ENCODE results near the gene SLC9A8.

SLC9A8 gene

DNA sequence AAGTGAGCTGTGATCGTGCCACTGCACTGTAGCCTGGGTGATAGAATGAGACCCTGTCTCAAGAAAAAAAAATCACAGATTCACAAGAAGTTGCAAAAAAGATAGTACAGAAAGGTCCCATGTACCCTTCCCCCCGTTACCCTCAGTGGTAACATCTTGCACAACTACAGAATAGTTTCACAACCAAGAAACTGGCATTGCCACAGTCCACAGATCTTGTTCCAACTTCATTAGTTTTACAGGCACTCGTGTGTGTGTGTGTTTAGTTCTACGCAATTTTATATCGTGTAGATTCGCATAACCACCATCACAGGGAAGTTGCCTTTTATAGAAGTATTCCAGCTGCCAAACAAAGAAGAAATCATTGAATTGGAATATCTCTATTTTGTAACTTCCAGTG lies 83.6 kb downstream of the SLC9A8 start:
- DNase-seq = no peak

- no peak for DNase-seq
These were observed 87.1 kb downstream of the SLC9A8 start for GRCh38 chr20:49899541-49900383.

- DNase-seq = no peak
These were observed 89.0 kb downstream of the SLC9A8 start for GRCh38 chr20:49901588-49901987.

GRCh38 chr20:49904440-49905214 lies 92.0 kb downstream of the SLC9A8 start:
- no peak for DNase-seq

DNA sequence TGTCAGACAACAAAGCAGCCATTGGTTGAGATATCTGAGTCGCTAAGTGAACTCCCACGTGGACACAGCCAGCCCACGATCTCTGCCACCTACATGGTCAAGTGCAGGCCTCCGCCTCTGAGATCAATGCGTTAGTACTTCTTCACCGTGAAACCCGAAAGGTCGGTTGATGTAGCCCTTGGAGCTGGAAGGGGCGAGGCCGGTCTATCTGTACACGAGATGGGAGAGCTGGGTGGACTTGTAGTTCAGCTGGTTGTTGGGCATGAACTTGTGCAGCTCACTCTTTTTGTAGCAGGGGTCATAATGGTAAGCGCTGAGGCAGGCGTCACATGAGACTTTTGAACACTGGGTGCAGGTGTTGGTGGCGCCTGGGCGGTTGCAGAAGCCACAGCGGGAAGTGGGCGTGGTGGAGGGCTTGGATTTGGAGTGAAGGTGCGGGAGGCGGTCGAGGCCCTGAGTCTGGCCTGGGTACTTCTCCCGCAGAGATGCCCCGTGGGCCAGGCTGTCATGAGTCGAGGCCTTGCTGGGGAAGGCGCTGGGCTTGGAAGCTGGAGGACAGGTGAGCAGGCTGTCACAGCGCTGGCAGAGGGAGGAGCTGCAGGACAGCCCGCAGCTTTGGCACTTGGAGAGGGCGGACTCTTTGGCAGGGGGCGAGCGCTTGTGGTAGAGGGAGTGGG lies 92.9 kb downstream of the SLC9A8 start:
- no peak for DNase-seq

DNA sequence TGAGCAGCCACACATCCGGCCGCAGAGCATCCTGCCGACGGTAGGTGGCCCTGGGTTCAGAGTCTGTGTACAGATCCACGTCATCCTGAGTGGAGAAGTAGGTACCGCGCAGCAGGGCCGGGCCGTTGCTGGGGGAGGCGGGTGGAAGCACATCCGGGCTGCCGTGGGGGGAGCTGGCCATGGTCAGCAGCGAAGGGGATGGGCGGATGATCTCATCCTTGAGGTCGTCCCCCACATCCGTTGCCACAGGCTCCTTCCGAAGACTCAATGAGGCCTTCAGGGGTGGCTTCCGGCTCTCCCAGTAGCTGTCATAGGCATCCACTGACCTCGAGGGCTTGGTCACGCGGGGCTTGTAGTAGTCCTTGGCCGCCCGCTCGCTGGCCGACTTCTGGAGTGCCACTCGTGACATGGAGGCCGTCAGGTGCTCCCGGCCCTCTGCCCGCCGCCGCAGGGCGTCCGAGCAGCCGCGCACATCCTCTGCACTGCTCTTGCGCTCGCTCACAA lies 93.5 kb downstream of the SLC9A8 start:
- no peak for DNase-seq

DNA sequence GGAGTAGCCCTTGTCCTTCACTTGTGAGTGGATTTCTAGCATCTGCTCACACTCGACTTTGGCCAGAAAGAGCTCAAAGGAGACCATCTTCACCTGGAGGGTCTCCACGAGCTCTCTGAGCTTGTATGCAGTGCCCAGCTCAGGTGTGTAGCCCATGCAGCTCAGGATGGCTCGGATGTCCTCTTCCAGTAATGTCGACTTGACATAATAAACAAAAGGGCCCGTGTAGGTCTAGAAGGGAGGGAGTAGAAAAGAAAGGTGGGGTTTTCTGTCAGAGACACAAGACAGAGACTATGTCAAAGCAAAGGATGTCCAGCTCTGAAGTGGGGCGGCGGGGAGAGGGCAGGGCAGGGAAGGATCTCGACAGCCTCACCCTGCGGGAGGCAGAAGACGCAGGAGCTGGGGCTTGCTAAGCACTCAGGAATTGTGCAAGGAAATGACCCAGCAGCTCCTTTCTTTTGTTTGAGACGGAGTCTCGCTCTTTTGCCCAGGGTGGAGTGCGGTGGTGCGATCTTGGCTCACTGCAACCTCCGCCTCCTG lies 94.1 kb downstream of the SLC9A8 start:
- no peak for DNase-seq

GRCh38 chr20:49907405-49908257 lies 95.0 kb downstream of the SLC9A8 start:
- DNase-seq = no peak

- no peak for DNase-seq
These were observed 95.6 kb downstream of the SLC9A8 start for GRCh38 chr20:49908258-49908565.

DNA sequence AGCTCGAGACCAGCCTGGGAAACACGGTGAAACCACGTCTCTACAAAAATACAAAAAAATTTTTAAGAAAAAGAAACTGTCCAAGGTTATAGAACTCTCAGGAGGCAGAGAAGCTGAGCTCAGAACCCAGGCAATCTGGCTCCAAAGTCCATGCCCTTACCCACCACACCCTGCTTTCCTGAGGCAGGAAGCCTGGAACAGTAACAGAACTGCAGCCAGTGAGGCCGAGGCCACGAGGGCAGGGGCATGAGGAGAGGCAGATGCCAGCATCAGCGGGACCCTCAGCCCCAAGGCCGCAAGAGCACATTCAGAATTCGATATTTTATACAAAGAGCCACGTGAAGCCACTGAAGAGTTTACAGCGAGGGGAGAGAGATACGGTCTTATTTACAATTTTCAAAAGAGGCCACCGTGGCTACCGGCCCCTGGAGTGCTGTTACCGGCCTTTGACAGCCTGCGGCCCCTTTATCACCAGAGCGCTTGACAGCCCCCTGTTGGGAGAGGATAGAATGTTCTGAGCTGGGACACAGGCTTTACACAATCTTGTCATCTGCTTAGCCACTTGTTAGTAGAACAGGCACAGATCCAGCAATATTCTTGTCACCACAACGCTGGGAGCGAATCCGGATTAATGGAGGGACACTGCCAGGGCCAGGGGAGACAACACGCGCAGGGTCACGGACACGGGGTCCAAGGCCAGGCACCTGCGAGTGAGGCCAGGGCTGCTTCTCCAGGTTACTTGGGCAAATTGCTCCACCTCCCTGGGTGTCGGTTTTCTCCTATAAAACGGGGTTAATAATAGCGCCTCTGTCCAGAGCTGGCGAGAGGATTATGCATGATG lies 97.1 kb downstream of the SLC9A8 start:
- DNase-seq = no peak

GRCh38 chr20:49910340-49910706 lies 97.7 kb downstream of the SLC9A8 start:
- no peak for DNase-seq

DNA sequence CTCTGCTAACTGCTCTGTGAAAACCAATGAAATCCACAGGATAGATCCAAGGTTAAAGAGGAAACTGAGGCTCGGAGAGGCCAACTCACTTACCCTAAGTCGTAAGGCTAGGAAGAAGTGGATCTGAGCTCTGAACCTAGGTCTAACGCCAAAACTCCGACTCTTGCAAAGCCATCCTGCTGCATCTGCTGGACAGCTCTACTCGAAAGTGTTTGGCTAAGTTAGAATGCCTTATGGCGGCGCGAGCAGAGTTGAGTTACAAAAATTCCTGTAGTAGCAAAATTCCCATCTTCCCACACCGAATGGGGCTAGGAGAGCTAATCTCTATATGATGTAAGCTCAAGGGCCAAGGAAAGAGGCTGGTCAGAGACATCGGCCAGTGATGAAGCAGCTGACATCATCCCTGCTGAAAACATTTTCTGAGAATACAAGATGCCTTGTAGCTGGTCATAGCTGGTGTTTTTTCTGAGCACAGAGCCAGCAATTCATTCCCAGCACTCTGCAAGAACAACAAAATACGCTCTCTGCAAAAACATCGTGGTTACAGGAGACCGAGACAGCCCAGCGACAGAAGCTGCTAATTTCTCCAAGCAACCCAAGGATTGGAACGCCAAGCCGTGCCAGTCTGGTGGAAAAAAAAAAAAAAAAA lies 100.9 kb downstream of the SLC9A8 start:
- DNase-seq = no peak

- DNase-seq = peak; percentile 29
These were observed 101.9 kb downstream of the SLC9A8 start for GRCh38 chr20:49914310-49915117.

DNA sequence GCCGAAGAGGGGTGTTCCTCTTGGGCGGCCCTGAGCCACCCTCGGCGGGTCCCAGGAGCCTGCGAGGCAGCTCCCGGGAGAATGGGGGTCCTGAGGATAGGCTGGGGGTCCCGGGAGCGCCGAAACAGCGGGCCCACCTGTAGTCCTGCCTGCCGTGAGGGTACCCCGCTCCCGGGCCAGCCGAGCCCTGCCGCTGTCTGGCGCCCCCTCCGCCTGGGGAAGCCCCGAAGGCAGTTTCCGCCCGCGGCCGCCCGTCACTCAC lies 102.4 kb downstream of the SLC9A8 start:
- DNase-seq = no peak

- peak; percentile 96 for DNase-seq
These were observed 102.9 kb downstream of the SLC9A8 start, which contains the start of gene SPATA2 for GRCh38 chr20:49915380-49916145. Gene SPATA2 (minus strand): TSS chr20:49915529. CDS start chr20:49908490, 7,039 bp downstream.

- peak; percentile 84 for DNase-seq
These were observed 103.7 kb downstream of the SLC9A8 start for GRCh38 chr20:49916146-49917002.

GRCh38 chr20:49918446-49918845 lies 105.8 kb downstream of the SLC9A8 start:
- DNase-seq = no peak

GRCh38 chr20:49919009-49919408 lies 106.4 kb downstream of the SLC9A8 start:
- no peak for DNase-seq
